Stomach (tissue), 4 donors: ENCODE results near the gene LST1.

ENCODE experiments used
- EP300 ChIP-seq: sonication (generic); formaldehyde crosslinking; IDR thresholded peaks from one replicate; pipeline ENCODE4 v1.6.1; 2017; ENCODE audit warnings: antibody characterized with exemption
- POLR2AphosphoS5 ChIP-seq, 3 donors: sonication (generic); formaldehyde crosslinking; IDR thresholded peaks; one replicate each; pipeline ENCODE4 v1.6.1; 2016; ENCODE audit warnings: antibody characterized with exemption in 3 of 3
- TF ChIP-seq, protein P1 (sequence below), 7 experiments: fragments of 450-650 bp in 4 of 7; fragments of 200-600 bp in 3 of 7; sonication (generic) in 3 of 7; IDR thresholded peaks; one replicate each; pipeline ENCODE4 v1.5.1; 2016 to 2019; ENCODE audit warnings: antibody characterized with exemption in 7 of 7, control low read depth in 2 of 7, mild to moderate bottlenecking in 1 of 7

DNA sequence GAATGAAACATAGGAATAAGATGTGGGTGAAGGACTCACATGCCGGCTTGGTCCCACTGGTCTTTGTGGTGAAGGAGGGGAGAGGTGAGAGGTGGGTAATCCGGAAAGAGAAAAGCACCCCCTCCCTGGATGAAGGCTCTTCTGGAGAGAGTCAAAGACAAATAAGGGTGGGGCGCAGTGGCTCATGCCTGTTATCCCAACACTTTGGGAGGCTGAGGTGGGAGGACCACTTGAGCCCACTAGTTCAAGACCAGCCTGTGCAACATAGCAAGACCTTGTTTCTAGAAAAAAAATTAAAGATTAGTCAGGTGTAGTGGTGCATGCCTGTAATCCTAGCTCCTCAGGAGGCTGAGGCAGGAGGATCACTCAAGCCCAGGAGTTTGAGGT, 7.0 kb upstream of the LST1 start:
- TF ChIP-seq, protein P1, sequence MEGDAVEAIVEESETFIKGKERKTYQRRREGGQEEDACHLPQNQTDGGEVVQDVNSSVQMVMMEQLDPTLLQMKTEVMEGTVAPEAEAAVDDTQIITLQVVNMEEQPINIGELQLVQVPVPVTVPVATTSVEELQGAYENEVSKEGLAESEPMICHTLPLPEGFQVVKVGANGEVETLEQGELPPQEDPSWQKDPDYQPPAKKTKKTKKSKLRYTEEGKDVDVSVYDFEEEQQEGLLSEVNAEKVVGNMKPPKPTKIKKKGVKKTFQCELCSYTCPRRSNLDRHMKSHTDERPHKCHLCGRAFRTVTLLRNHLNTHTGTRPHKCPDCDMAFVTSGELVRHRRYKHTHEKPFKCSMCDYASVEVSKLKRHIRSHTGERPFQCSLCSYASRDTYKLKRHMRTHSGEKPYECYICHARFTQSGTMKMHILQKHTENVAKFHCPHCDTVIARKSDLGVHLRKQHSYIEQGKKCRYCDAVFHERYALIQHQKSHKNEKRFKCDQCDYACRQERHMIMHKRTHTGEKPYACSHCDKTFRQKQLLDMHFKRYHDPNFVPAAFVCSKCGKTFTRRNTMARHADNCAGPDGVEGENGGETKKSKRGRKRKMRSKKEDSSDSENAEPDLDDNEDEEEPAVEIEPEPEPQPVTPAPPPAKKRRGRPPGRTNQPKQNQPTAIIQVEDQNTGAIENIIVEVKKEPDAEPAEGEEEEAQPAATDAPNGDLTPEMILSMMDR (IDR thresholded peaks at IDR 0.05): no peak
- TF ChIP-seq POLR2AphosphoS5 (IDR thresholded peaks at IDR 0.05): no peak
- TF ChIP-seq EP300: no peak
